GM21526 (cell line): ENCODE results near the gene MCU.
"Not testable (repeated sequence)": the region's sequence is repeated elsewhere in the genome, so short reads cannot be mapped to it uniquely, and the experiment has no call there.

Source experiments
- ATAC-seq: cut with Tn5 transposase; IDR thresholded peaks from one replicate; pipeline ENCODE4 v1.9.1; 2021; ENCODE audit warnings: moderate library complexity; ENCODE audit not compliant: unreplicated experiment, low FRiP score

MCU gene

GRCh38 chr10:72758930-72759329 is 67.0 kb downstream of the MCU start:
- ATAC-seq, result not testable (repeated sequence)

GRCh38 chr10:72759584-72759983 is 67.6 kb downstream of the MCU start:
- no peak for ATAC-seq

- ATAC-seq, result no peak
Measured at GRCh38 chr10:72761498-72761897, 69.6 kb downstream of the MCU start.

GRCh38 chr10:72762042-72762441 is 70.1 kb downstream of the MCU start:
- no peak for ATAC-seq

GRCh38 chr10:72763201-72763600 is 71.3 kb downstream of the MCU start:
- no peak for ATAC-seq

- ATAC-seq, result no peak
Measured at GRCh38 chr10:72764151-72764550, 72.2 kb downstream of the MCU start.

- ATAC-seq, result no peak
Measured at GRCh38 chr10:72765051-72765745, 73.3 kb downstream of the MCU start.

GRCh38 chr10:72771195-72771594 is 79.3 kb downstream of the MCU start:
- ATAC-seq, result not testable (repeated sequence)

- ATAC-seq, result no peak
Measured at GRCh38 chr10:72772031-72772430, 80.1 kb downstream of the MCU start.

GRCh38 chr10:72779874-72780273 is 87.9 kb downstream of the MCU start:
- no peak for ATAC-seq

- no peak for ATAC-seq
Measured at GRCh38 chr10:72782649-72783330, 90.8 kb downstream of the MCU start.

GRCh38 chr10:72783410-72783833 is 91.5 kb downstream of the MCU start:
- ATAC-seq, result no peak

- no peak for ATAC-seq
Measured at GRCh38 chr10:72784551-72785351, 92.8 kb downstream of the MCU start.

- ATAC-seq, result no peak
Measured at GRCh38 chr10:72785409-72785808, 93.5 kb downstream of the MCU start.

GRCh38 chr10:72790216-72790990 is 98.5 kb downstream of the MCU start:
- ATAC-seq, result no peak

GRCh38 chr10:72792288-72792687 is 100.3 kb downstream of the MCU start:
- ATAC-seq, result no peak

GRCh38 chr10:72793752-72794151 is 101.8 kb downstream of the MCU start:
- ATAC-seq, result no peak

GRCh38 chr10:72794260-72794659 is 102.3 kb downstream of the MCU start:
- no peak for ATAC-seq

GRCh38 chr10:72796042-72796441 is 104.1 kb downstream of the MCU start:
- ATAC-seq, result no peak

- no peak for ATAC-seq
Measured at GRCh38 chr10:72796538-72796937, 104.6 kb downstream of the MCU start.
